OCI-LY3 (cell line): Measurements from ENCODE around the gene TF.

Experiments
- H2AFZ ChIP-seq: fragments of 200-600, 300-600 bp; shearing (Covaris generic); 2 replicates; pipeline ENCODE4 v1.6.0; 2014; ENCODE audit warnings: antibody characterized with exemption, low read depth, low read length
- H3K27ac ChIP-seq: fragments of 200-600, 300-600 bp; sonication (generic); 2 replicates; pipeline ENCODE4 v1.5.1; 2014; ENCODE audit warnings: mild to moderate bottlenecking, low read length, moderate library complexity, mixed read lengths
- H3K27me3 ChIP-seq: fragments of 200-600, 300-600 bp; sonication (generic); 2 replicates; pipeline ENCODE4 v1.6.1; 2014; ENCODE audit warnings: low read depth, low read length, mixed read lengths
- H3K36me3 ChIP-seq: fragments of 200-600, 300-600 bp; sonication (generic); replicated peaks from 2 replicates; pipeline ENCODE3; 2014; ENCODE audit warnings: low read depth, low read length, mixed read lengths
- H3K4me1 ChIP-seq: fragments of 300-600, 200-600 bp; sonication (generic); 2 replicates; pipeline ENCODE4 v1.6.1; 2014; ENCODE audit warnings: low read length, mixed read lengths
- H3K4me2 ChIP-seq: fragments of 200-600, 300-600 bp; sonication (generic); 2 replicates; pipeline ENCODE4 v1.6.1; 2014; ENCODE audit warnings: low read length, mixed read lengths
- H3K4me3 ChIP-seq: fragments of 300-600, 200-600 bp; sonication (generic); 2 replicates; pipeline ENCODE4 v1.5.1; 2014; ENCODE audit warnings: antibody characterized with exemption, mild to moderate bottlenecking, low read length, moderate library complexity
- H3K79me2 ChIP-seq: fragments of 300-600, 200-600 bp; shearing (Covaris generic); 2 replicates; pipeline ENCODE4 v1.6.1; 2014; ENCODE audit warnings: mild to moderate bottlenecking, low read length, mixed read lengths
- H3K9ac ChIP-seq: fragments of 300-600, 200-600 bp; shearing (Covaris generic); 2 replicates; pipeline ENCODE4 v1.6.0; 2014; ENCODE audit warnings: mild to moderate bottlenecking, low read length, moderate library complexity
- H3K9me3 ChIP-seq: fragments of 200-600, 300-600 bp; shearing (Covaris generic); 2 replicates; pipeline ENCODE4 v1.6.1; 2014; ENCODE audit warnings: low read length, mixed read lengths; ENCODE audit not compliant: insufficient read depth
- H4K20me1 ChIP-seq: fragments of 200-600, 300-600 bp; sonication (generic); 2 replicates; pipeline ENCODE4 v1.6.1; 2016; ENCODE audit warnings: low read length, mixed read lengths; ENCODE audit not compliant: insufficient read depth
- CTCF ChIP-seq: fragments of 200-600, 300-600 bp; sonication (generic); IDR thresholded peaks from 2 replicates; pipeline ENCODE4 v1.5.1; 2014; ENCODE audit warnings: antibody characterized with exemption, low read length, low read depth
- EZH2phosphoT487 ChIP-seq: fragments of 200-600 bp; shearing (Covaris generic); IDR thresholded peaks from 2 replicates; pipeline ENCODE4 v1.6.1; 2018; ENCODE audit warnings: antibody characterized with exemption, mixed run types, low read depth

The TF gene

GRCh38 chr3:133709139-133709750, 36.9 kb upstream of the TF start:
- no peak for TF ChIP-seq EZH2phosphoT487
- TF ChIP-seq CTCF = no peak
- Histone ChIP-seq H3K9ac (no peak overlapping the region), H3K9me3 (no peaks in the 10 kb centered on the region), H3K27me3 (peaks cover 54% of the 10 kb centered on the region), H3K27ac (no peak overlapping the region), H3K36me3 (no peaks in the 10 kb centered on the region), H2AFZ (no peak overlapping the region), H3K4me2 (no peak overlapping the region), H3K4me1 (no peaks in the 10 kb centered on the region), H3K79me2 (no peaks in the 10 kb centered on the region), H4K20me1 (no peaks in the 10 kb centered on the region), H3K4me3 (no peak overlapping the region)

GRCh38 chr3:133711013-133711412, 35.2 kb upstream of the TF start:
- Histone ChIP-seq H3K36me3 (no peaks in the 10 kb centered on the region), H3K9me3 (no peaks in the 10 kb centered on the region), H3K79me2 (no peaks in the 10 kb centered on the region), H3K4me1 (no peaks in the 10 kb centered on the region), H2AFZ (no peak overlapping the region), H3K9ac (no peak overlapping the region), H3K27me3 (peaks cover 45% of the 10 kb centered on the region), H4K20me1 (no peaks in the 10 kb centered on the region), H3K4me3 (no peak overlapping the region), H3K27ac (no peak overlapping the region), H3K4me2 (no peak overlapping the region)
- TF ChIP-seq CTCF = no peak
- no peak for TF ChIP-seq EZH2phosphoT487

GRCh38 chr3:133712017-133712416, 34.2 kb upstream of the TF start:
- TF ChIP-seq CTCF (no peak), EZH2phosphoT487 (no peak)
- Histone ChIP-seq H3K9me3 (no peaks in the 10 kb centered on the region), H3K27ac (no peak overlapping the region), H3K27me3 (peaks cover 47% of the 10 kb centered on the region), H3K4me3 (no peak overlapping the region), H3K9ac (no peak overlapping the region), H3K79me2 (no peaks in the 10 kb centered on the region), H2AFZ (no peak overlapping the region), H3K4me2 (no peak overlapping the region), H3K36me3 (no peaks in the 10 kb centered on the region), H3K4me1 (no peaks in the 10 kb centered on the region), H4K20me1 (no peaks in the 10 kb centered on the region)

GRCh38 chr3:133713347-133713746, 32.8 kb upstream of the TF start:
- Histone ChIP-seq H3K4me1 (no peaks in the 10 kb centered on the region), H3K79me2 (no peaks in the 10 kb centered on the region), H3K27ac (no peak overlapping the region), H3K9ac (no peak overlapping the region), H3K4me3 (no peak overlapping the region), H3K36me3 (no peaks in the 10 kb centered on the region), H2AFZ (no peak overlapping the region), H4K20me1 (no peaks in the 10 kb centered on the region), H3K27me3 (peaks cover 50% of the 10 kb centered on the region), H3K4me2 (no peak overlapping the region), H3K9me3 (no peaks in the 10 kb centered on the region)
- TF ChIP-seq EZH2phosphoT487 (no peak), CTCF (no peak)
